HepG2 (cell line): ENCODE measurements around the gene MRPL51. TPM values are rescaled to one million over a fixed set of nuclear protein-coding genes. Genes with fewer than 3 reads are reported as not detected.

Source experiments
- BRCA1 ChIP-seq: sonication (generic); formaldehyde crosslinking; IDR thresholded peaks from 2 replicates; pipeline ENCODE4 v1.4.0; 2020; ENCODE audit warnings: missing genetic modification reagents
- CREM ChIP-seq, 2 experiments: sonication (generic) in 1 of 2; formaldehyde crosslinking in 1 of 2; IDR thresholded peaks; 2 replicates each; pipeline versions ENCODE4 v1.4.0 to v1.6.1; 2016 to 2020; ENCODE audit warnings: antibody characterized with exemption in 1 of 2, mild to moderate bottlenecking in 1 of 2, missing genetic modification reagents in 1 of 2
- FOXO4 ChIP-seq: sonication (generic); formaldehyde crosslinking; conservative IDR thresholded peaks from 2 replicates; pipeline ENCODE4 v1.8.1; 2023; ENCODE audit warnings: missing genetic modification reagents
- HIVEP1 ChIP-seq: sonication (generic); formaldehyde crosslinking; IDR thresholded peaks from 2 replicates; pipeline ENCODE4 v1.4.0; 2020; ENCODE audit warnings: mild to moderate bottlenecking, missing genetic modification reagents
- KLF9 ChIP-seq: IDR thresholded peaks from 2 replicates; pipeline ENCODE4 v1.6.1; 2016; ENCODE audit warnings: low read depth
- MAFK ChIP-seq, 2 experiments: IDR thresholded peaks in 1 of 2; conservative IDR thresholded peaks in 1 of 2; 2 replicates each; pipeline ENCODE4 v1.6.1; 2011; ENCODE audit warnings: improper control_type of control experiment in 2 of 2, low read length in 2 of 2
- NFIC ChIP-seq: IDR thresholded peaks from 2 replicates; pipeline ENCODE4 v1.6.1; 2012; ENCODE audit warnings: mild to moderate bottlenecking, low read length, inconsistent platforms
- TBX3 ChIP-seq: fragments of 450-650 bp; IDR thresholded peaks from 2 replicates; pipeline ENCODE4 v1.6.1; 2017; ENCODE audit warnings: antibody characterized with exemption, mild to moderate bottlenecking, inconsistent platforms, borderline replicate concordance
- ZBTB10 ChIP-seq: sonication (generic); formaldehyde crosslinking; IDR thresholded peaks from 2 replicates; pipeline ENCODE4 v1.4.0; 2020; ENCODE audit warnings: missing genetic modification reagents, borderline replicate concordance
- ZNF331 ChIP-seq: sonication (generic); formaldehyde crosslinking; IDR thresholded peaks from 2 replicates; pipeline ENCODE4 v1.4.0; 2020; ENCODE audit warnings: missing genetic modification reagents
- ZNF367 ChIP-seq: sonication (generic); formaldehyde crosslinking; IDR thresholded peaks from 2 replicates; pipeline ENCODE4 v1.4.0; 2020; ENCODE audit warnings: missing genetic modification reagents, borderline replicate concordance
- ZNF720 ChIP-seq: sonication (generic); formaldehyde crosslinking; IDR thresholded peaks from 2 replicates; pipeline ENCODE4 v1.4.0; 2020; ENCODE audit warnings: missing genetic modification reagents
- ZNF788 ChIP-seq: sonication (generic); formaldehyde crosslinking; IDR thresholded peaks from 2 replicates; pipeline ENCODE4 v1.5.0; 2020; ENCODE audit warnings: mild to moderate bottlenecking, missing genetic modification reagents, borderline replicate concordance
- polyA plus RNA-seq, 8 experiments: library from polyadenylated mRNA; depleted of rRNA in 3 of 8; stranded (reverse) in 7 of 8; unstranded in 1 of 8; fragments of >200 nt; fragmentation: Illumina TruSeq in 4 of 8; extraction: Trizol in 4 of 8; gene quantifications; 2 replicates each; pipeline versions ENCODE4 v1.2.1 to v1.2.3, GENCODE V29; 2011 to 2016; ENCODE audit warnings: low read depth in 4 of 8, missing spikeins in 1 of 8, mixed read lengths in 1 of 8; ENCODE audit not compliant: insufficient read depth in 1 of 8
- total RNA-seq, 5 experiments: library from RNA; depleted of rRNA; stranded (reverse); fragments of >200 nt; fragmentation: Illumina TruSeq; extraction: Trizol; gene quantifications; 2 replicates each; pipeline ENCODE4 v1.2.3, GENCODE V29; 2016; ENCODE audit warnings: low read depth in 1 of 5
- TF ChIP-seq, protein P1 (sequence below): sonication (generic); formaldehyde crosslinking; IDR thresholded peaks from 2 replicates; pipeline ENCODE4 v1.4.0; 2020; ENCODE audit warnings: mild to moderate bottlenecking, missing genetic modification reagents
- TF ChIP-seq, protein P2 (sequence below): sonication (generic); formaldehyde crosslinking; IDR thresholded peaks from 2 replicates; pipeline ENCODE4 v1.4.0; 2020; ENCODE audit warnings: missing genetic modification reagents
- TF ChIP-seq, protein P3 (sequence below): sonication (generic); formaldehyde crosslinking; IDR thresholded peaks from 2 replicates; pipeline ENCODE4 v1.5.0; 2020; ENCODE audit warnings: missing genetic modification reagents, mild to moderate bottlenecking, borderline replicate concordance

The MRPL51 gene
- total and polyA plus RNA-seq, 2 of the 13 experiments (the other 11 are each of a cell fraction or from before 2014, with no cell fraction given): 64.8 to 278 TPM

- TF ChIP-seq, protein P1, sequence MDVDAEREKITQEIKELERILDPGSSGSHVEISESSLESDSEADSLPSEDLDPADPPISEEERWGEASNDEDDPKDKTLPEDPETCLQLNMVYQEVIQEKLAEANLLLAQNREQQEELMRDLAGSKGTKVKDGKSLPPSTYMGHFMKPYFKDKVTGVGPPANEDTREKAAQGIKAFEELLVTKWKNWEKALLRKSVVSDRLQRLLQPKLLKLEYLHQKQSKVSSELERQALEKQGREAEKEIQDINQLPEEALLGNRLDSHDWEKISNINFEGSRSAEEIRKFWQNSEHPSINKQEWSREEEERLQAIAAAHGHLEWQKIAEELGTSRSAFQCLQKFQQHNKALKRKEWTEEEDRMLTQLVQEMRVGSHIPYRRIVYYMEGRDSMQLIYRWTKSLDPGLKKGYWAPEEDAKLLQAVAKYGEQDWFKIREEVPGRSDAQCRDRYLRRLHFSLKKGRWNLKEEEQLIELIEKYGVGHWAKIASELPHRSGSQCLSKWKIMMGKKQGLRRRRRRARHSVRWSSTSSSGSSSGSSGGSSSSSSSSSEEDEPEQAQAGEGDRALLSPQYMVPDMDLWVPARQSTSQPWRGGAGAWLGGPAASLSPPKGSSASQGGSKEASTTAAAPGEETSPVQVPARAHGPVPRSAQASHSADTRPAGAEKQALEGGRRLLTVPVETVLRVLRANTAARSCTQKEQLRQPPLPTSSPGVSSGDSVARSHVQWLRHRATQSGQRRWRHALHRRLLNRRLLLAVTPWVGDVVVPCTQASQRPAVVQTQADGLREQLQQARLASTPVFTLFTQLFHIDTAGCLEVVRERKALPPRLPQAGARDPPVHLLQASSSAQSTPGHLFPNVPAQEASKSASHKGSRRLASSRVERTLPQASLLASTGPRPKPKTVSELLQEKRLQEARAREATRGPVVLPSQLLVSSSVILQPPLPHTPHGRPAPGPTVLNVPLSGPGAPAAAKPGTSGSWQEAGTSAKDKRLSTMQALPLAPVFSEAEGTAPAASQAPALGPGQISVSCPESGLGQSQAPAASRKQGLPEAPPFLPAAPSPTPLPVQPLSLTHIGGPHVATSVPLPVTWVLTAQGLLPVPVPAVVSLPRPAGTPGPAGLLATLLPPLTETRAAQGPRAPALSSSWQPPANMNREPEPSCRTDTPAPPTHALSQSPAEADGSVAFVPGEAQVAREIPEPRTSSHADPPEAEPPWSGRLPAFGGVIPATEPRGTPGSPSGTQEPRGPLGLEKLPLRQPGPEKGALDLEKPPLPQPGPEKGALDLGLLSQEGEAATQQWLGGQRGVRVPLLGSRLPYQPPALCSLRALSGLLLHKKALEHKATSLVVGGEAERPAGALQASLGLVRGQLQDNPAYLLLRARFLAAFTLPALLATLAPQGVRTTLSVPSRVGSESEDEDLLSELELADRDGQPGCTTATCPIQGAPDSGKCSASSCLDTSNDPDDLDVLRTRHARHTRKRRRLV (CRISPR knock-in tag): no peak
- TF ChIP-seq CREM (IDR thresholded peaks at IDR 0.05): peak; percentile 21; the same call in 1 of the 2 replicates
- TF ChIP-seq CREM (CRISPR knock-in tag; IDR thresholded peaks at IDR 0.05): no peak
- TF ChIP-seq, protein P2, sequence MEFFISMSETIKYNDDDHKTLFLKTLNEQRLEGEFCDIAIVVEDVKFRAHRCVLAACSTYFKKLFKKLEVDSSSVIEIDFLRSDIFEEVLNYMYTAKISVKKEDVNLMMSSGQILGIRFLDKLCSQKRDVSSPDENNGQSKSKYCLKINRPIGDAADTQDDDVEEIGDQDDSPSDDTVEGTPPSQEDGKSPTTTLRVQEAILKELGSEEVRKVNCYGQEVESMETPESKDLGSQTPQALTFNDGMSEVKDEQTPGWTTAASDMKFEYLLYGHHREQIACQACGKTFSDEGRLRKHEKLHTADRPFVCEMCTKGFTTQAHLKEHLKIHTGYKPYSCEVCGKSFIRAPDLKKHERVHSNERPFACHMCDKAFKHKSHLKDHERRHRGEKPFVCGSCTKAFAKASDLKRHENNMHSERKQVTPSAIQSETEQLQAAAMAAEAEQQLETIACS (CRISPR knock-in tag): no peak
- TF ChIP-seq TBX3: no peak
- TF ChIP-seq, protein P3, sequence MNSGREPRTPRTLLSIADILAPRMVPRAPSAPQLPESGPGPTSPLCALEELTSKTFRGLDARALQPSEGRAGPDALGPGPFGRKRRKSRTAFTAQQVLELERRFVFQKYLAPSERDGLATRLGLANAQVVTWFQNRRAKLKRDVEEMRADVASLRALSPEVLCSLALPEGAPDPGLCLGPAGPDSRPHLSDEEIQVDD: no peak
- TF ChIP-seq ZBTB10: no peak
- peak; percentile 0 to 62; a peak in 2 of 4 replicates for TF ChIP-seq MAFK (conservative IDR thresholded peaks at IDR 0.05 in 1 of 2, IDR thresholded peaks at IDR 0.05 in 1 of 2; ENCODE audit: low read length in 2 of 2)
- TF ChIP-seq ZNF788: no peak
- TF ChIP-seq KLF9 (CRISPR knock-in tag): no peak
- TF ChIP-seq ZNF720 (CRISPR knock-in tag): no peak
- peak; percentile 32; the same call in 1 of the 2 replicates for TF ChIP-seq ZNF331 (CRISPR knock-in tag)
- no peak for TF ChIP-seq ZNF367
- TF ChIP-seq FOXO4 (CRISPR knock-in tag): no peak
- no peak for TF ChIP-seq NFIC
- TF ChIP-seq BRCA1 (CRISPR knock-in tag): 0 out of 2 replicates have a peak, but pooled peaks have one; percentile 17
- TF ChIP-seq HIVEP1 (CRISPR knock-in tag): peak; percentile 52; the same call in 1 of the 2 replicates
Measured at GRCh38 chr12:6532051-6532926, 39.2 kb upstream of the MRPL51 start (continued).
